Activated CD4-positive, CD25-positive, alpha-beta regulatory T cell treated with anti-CD3 and anti-CD28 coated beads, Interleukin-2, amount 50 U/mL, for 72 hours (primary cell): Measurements from ENCODE around the gene NRBP1.
"Not testable (repeated sequence)": the region's sequence is repeated elsewhere in the genome, so short reads cannot be mapped to it uniquely, and the experiment has no call there.

ENCODE experiments used
- DNase-seq: peaks from one replicate; pipeline ENCODE4 v3.0.0; 2021

The NRBP1 gene

GRCh38 chr2:27422958-27423357 lies 5.5 kb upstream of the NRBP1 start:
- no peak for DNase-seq

DNA sequence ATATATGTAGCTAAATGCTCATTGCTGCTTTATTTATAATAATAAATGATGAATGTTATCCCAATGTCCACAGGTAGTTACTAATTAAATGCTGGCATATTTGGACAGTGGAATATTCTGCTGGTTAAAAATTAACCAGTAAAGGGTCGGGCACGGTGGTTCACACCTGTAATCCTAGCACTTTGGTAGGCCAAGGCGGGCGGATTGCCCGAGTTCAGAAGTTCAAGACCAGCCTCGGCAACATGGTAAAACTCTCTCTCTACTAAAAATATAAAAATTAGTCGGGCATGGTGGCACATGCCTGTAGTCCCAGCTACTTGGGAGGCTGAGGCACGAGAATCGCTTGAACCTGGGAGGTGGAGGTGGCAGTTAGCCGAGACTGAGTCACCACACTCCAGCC lies 3.4 kb upstream of the NRBP1 start:
- not testable (repeated sequence) for DNase-seq

GRCh38 chr2:27427863-27428212 lies 593 bp upstream of the NRBP1 start:
- no peak for DNase-seq

DNA sequence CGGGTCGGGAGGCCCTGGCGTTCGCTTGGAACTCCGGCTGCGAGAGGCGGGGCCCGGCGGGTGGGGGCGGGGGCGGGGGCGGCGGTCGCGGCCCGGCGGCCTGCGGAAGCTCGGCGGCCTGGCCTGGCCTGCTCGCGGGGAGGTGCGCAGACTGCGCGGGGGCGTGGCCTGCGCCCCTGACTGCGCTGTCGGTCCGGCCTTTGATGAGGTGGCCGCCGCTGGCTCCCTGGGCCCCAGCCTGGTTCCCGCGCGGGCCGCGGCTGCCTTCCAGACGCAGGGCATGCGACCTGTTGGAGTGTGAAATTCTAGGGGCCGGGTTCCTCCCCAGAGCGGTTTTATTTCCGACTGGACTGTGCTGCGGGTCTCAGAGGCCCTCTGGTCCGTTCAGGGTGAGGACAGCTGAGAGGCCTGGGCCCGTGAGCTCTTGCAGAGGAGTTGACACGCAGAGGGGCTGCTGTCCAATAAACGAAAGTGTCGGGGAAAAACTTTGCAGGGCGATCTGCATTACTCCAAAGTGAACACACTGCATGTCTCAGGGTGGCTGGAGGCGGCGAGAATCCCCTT lies 629 bp downstream of the NRBP1 start:
- DNase-seq, result peak; percentile 82

- DNase-seq, result no peak
Measured at GRCh38 chr2:27431395-27431794, 3.0 kb downstream of the NRBP1 start.

- no peak for DNase-seq
Measured at GRCh38 chr2:27435628-27436027, 7.2 kb downstream of the NRBP1 start.

- no peak for DNase-seq
Measured at GRCh38 chr2:27441226-27441926, 12.9 kb downstream of the NRBP1 start.

DNA sequence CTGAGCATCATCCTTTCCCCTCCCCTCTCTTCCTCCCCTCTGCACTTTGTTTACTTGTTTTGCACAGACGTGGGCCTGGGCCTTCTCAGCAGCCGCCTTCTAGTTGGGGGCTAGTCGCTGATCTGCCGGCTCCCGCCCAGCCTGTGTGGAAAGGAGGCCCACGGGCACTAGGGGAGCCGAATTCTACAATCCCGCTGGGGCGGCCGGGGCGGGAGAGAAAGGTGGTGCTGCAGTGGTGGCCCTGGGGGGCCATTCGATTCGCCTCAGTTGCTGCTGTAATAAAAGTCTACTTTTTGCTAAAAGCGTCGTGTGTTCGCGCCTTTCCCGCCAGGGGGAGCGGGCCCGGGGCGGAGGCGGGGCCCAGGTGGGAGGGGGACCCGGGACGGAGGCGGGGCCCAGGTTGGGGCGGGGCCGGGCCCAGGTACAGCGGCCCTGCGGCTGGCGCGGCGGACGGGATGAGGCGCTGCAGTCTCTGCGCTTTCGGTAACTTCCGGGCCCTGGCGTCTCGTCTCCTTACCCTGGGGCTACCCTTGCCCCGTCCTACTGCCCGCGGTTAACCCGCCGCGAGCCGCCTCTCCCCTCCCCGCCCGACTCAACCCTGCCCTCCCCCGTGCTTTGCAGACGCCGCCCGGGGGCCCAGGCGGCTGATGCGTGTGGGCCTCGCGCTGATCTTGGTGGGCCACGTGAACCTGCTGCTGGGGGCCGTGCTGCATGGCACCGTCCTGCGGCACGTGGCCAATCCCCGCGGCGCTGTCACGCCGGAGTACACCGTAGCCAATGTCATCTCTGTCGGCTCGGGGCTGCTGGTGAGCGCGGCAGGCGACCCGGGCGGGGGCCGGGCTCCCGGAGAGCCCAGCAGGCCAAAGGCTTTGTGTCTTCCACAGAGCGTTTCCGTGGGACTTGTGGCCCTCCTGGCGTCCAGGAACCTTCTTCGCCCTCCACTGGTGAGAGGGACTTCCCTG lies 13.8 kb downstream of the NRBP1 start, which contains the start of gene KRTCAP3:
Gene KRTCAP3 (plus strand): TSS at position 424 of the 962 bp plus-strand sequence. CDS start 32 bp downstream, at position 456.
- DNase-seq, result peak; percentile 39

DNA sequence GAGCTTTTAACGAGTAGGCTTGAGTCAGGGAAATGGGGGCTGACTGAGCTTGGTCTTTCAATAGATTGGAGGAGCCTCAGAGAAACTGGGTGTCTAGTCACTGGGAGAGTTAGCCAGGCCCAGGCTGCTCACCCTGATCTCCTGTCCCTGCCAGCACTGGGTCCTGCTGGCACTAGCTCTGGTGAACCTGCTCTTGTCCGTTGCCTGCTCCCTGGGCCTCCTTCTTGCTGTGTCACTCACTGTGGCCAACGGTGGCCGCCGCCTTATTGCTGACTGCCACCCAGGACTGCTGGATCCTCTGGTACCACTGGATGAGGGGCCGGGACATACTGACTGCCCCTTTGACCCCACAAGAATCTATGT lies 14.5 kb downstream of the NRBP1 start:
- DNase-seq, result no peak

GRCh38 chr2:27445155-27445554 lies 16.7 kb downstream of the NRBP1 start:
- DNase-seq, result no peak

GRCh38 chr2:27445615-27446014 lies 17.2 kb downstream of the NRBP1 start:
- DNase-seq, result no peak

- DNase-seq, result no peak
Measured at GRCh38 chr2:27446057-27446456, 17.6 kb downstream of the NRBP1 start.

DNA sequence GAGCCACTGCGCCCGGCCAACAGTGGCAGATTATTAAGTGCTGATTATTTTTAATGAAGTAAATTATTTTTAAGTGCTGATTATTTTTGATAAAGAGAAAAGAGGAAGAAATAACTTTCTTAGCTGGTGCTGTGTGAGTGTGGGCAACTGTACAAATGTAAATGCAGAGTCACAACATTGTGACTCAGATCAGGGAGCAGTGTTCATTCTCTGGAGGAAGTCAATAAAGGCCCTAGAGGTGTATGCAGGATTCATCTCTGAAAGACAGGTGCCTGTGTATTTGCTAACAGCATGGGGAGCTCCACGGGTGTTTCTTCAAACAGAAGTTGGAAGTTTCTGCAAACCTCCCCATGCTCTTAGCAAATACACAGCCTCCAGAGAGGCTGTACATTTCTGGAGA lies 19.9 kb downstream of the NRBP1 start:
- DNase-seq, result no peak

- DNase-seq, result no peak
Measured at GRCh38 chr2:27451095-27451494, 22.7 kb downstream of the NRBP1 start.

DNA sequence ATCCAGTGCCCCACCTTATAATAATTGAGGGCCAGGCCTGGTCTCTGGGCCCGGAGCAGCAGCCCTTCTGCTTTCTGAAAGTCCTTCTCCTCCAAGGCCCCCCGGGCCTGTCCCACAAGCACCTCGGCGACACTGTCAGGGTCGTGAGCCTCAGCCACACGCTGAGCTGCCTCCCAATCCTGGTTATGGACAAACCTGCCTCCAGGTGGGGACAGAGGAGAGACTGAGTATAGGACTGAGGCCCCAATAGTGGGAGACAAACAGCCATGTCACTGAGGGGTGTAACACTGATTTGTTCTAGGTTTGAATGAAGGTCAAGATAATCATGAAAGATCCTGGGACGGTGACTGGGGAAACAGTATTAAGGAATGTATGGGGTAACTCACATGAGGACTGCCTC lies 25.5 kb downstream of the NRBP1 start:
- DNase-seq, result no peak

GRCh38 chr2:27461118-27461517 lies 32.7 kb downstream of the NRBP1 start:
- no peak for DNase-seq

GRCh38 chr2:27464443-27464842 lies 36.0 kb downstream of the NRBP1 start:
- DNase-seq, result no peak

- no peak for DNase-seq
Measured at GRCh38 chr2:27471961-27472360, 43.5 kb downstream of the NRBP1 start.

DNA sequence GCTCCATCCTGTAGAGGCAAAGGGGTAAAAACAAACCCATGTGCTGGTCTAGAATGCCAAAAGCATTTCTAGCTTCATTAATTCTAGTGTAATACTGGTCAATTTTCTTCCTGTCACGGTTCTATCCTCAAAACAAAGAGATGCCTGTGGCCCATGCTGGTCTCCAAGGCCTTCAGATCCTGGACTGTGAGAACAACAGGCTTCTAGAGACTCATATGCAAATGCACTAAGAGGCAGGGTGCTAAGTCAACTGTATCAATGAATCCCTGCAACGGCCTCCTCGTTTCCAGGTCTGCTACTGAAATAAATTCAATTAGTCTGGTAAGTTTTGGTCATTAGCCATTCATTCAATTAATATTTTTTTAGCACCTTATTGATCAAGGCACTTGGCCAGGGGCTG lies 57.1 kb downstream of the NRBP1 start:
- no peak for DNase-seq

GRCh38 chr2:27489118-27489497 lies 60.7 kb downstream of the NRBP1 start:
- DNase-seq, result no peak

DNA sequence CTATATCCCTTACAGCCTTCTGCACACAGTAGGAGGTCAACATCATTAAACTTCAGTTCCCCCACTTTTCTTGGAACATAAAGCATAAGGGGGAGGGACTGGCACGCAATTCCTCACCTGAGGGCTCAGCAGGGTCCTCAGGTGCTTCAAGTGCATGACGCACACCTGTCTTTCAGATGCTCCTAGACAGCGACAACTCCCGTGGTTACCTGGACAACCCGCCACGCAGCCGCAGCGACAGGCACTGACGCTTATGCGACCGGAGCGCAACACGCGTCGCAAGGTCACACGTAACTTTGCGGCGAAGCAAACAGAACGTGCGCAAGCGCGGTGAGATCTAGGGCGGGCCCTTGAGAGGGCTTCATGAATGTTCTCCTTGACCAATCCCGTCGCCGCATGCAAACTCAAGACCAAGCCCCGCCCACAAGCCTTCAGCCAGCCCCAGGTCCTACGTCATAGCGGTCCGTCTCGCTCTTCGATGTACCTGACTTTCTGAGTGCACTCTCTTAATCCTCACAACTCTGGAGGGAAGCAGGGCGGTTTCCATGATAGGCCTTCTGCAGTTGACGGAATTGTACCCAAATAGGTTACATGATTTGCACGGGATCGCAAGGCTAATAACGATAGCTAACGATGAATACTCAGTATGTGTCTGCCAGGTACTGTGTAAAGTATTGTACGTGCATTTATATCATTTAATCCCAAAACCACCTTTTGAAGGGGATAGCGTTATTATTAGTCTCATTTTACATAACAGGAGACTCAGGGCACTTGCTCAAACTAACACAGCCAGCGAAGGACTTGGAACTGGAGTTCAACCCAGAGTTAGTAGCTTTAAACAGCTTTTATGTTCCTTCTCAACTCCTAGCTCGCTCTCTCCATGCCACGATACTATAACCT lies 61.3 kb downstream of the NRBP1 start, which contains the start of gene IFT172:
Gene IFT172 (minus strand): TSS at position 246 of the 900 bp plus-strand sequence. CDS start 90 bp downstream, at position 156.
- DNase-seq, result peak; percentile 98
